ENCODE measurements around the gene IFT22.
"Not testable (repeated sequence)": the region's sequence is repeated elsewhere in the genome, so short reads cannot be mapped to it uniquely, and the experiment has no call there.

IFT22 gene

DNA sequence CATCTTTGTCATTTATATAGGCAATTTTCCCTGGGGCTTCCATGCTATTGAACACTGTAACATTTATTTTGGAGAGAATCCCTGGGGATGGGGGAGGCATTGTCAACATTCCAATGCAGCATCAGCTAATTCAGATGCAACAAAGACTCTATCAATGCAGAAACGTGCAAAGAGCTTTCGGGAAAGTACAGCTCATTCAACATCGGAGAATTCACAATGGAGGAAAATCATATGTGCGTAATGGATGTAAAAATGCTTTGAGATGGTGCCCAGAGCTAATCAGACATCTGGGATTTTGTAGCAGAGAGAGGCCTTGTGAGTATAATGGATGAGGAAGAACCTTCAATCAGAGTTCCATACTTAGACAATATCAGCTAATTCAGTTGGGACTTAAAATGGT is 48.4 kb downstream of the IFT22 start:
- in situ Hi-C loops (cut with HindIII; ENCODE audit: low sequenced_read_pairs), result no loop called here
- DNase-seq (ENCODE audit: low read depth, low spot score), result no peak
- no peak for TF ChIP-seq CTCF (IDR thresholded peaks at IDR 0.05; ENCODE audit: low read depth, low read length)
- no peak overlapping the region for H3K4me3 ChIP-seq (ENCODE audit: low read depth, low read length)

DNA sequence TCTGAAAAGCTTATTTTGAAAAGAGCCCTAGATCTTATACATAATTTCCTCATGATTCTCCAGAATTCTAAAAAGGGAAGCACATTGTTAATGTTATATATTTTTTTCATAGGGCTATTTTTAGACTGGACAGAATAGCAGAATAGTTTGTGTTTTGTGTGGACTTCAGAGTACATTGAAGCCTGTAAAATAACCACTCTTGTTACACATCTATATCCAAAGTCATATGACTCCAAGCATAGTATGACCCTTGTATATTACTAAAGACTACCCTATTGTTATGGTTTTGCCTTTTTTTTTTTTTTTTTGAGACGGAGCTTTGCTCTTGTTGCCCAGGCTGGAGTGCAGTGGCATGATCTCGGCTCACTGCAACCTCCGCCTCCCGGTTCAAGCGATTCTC is 50.6 kb downstream of the IFT22 start:
- no peak for DNase-seq (ENCODE audit: low read depth, low spot score)
- no peak overlapping the region for H3K4me3 ChIP-seq (ENCODE audit: low read depth, low read length)
- in situ Hi-C loops (cut with HindIII; ENCODE audit: low sequenced_read_pairs), result no loop called here
- no peak for TF ChIP-seq CTCF (IDR thresholded peaks at IDR 0.05; ENCODE audit: low read depth, low read length)

- no peak overlapping the region for H3K4me3 ChIP-seq (ENCODE audit: low read depth, low read length)
- no peak for DNase-seq (ENCODE audit: low read depth, low spot score)
- TF ChIP-seq CTCF (IDR thresholded peaks at IDR 0.05; ENCODE audit: low read depth, low read length), result no peak
- in situ Hi-C loops (cut with HindIII; ENCODE audit: low sequenced_read_pairs), result no loop called here
Measured at GRCh38 chr7:101269664-101270063, 51.9 kb downstream of the IFT22 start.

GRCh38 chr7:101265622-101266516 is 55.7 kb downstream of the IFT22 start:
- no peak for TF ChIP-seq CTCF (IDR thresholded peaks at IDR 0.05; ENCODE audit: low read depth, low read length)
- in situ Hi-C loops (cut with HindIII; ENCODE audit: low sequenced_read_pairs), result no loop called here
- no peak overlapping the region for H3K4me3 ChIP-seq (ENCODE audit: low read depth, low read length)
- DNase-seq (ENCODE audit: low read depth, low spot score), result no peak

- DNase-seq (ENCODE audit: low read depth, low spot score); H3K4me3 ChIP-seq (ENCODE audit: low read depth, low read length); in situ Hi-C loops (cut with HindIII; ENCODE audit: low sequenced_read_pairs): not testable (repeated sequence)
Measured at GRCh38 chr7:101264102-101264706, 57.4 kb downstream of the IFT22 start.
